Endothelial cell of umbilical vein (primary cell): ENCODE measurements around the gene COA7. TPM values are rescaled to one million over a fixed set of nuclear protein-coding genes. Genes with fewer than 3 reads are reported as not detected.
"Not testable (repeated sequence)": the region's sequence is repeated elsewhere in the genome, so short reads cannot be mapped to it uniquely, and the experiment has no call there.

ENCODE experiments used
- BruUV-seq: library from RNA; stranded (reverse); fragments of 400-500 nt; replicated peaks from 2 replicates; lab custom pipeline; 2021; lab: Mats Ljungman, UMichigan
- CTCF ChIA-PET: fragments of 300-600, 350-600 bp; sonication (Branson Sonifier 250); formaldehyde crosslinking; loops from one replicate; lab custom pipeline; 2021; ENCODE audit warnings: antibody characterized with exemption, inconsistent platforms; lab: Charles Lee
- POLR2A ChIA-PET: fragments of 300-600, 350-600 bp; sonication (Branson Sonifier 250); formaldehyde crosslinking; loops from one replicate; lab custom pipeline; 2021; ENCODE audit warnings: antibody characterized with exemption, inconsistent platforms; lab: Charles Lee
- DNase-seq: peaks from one replicate; pipeline ENCODE4 v3.0.0-alpha.2; 2011; ENCODE audit warnings: low read depth, low spot score
- FAIRE-seq: peaks from 2 replicates; lab custom pipeline; 2011; peaks lifted over from hg19 to GRCh38; lab: Jason Lieb, UNC
- H2AFZ ChIP-seq: 2 replicates; pipeline ENCODE4 v1.6.0; 2012; ENCODE audit warnings: low read depth, low read length, control low read depth, inconsistent platforms
- H3K27ac ChIP-seq: 2 replicates; pipeline ENCODE4 v1.5.1; 2011; ENCODE audit warnings: low read depth, mild to moderate bottlenecking, control low read depth, low read length, moderate library complexity; ENCODE audit not compliant: insufficient read depth
- H3K27me3 ChIP-seq, 2 experiments: 2 replicates each; pipeline versions ENCODE4 v1.6.0 to v1.6.1; 2011; ENCODE audit warnings: low read length in 2 of 2, mixed read lengths in 1 of 2; ENCODE audit not compliant: control insufficient read depth in 2 of 2, insufficient read depth in 2 of 2
- H3K36me3 ChIP-seq, 2 experiments: 2 replicates in 1 of 2; 3 replicates in 1 of 2; pipeline ENCODE4 v1.5.1; 2011; ENCODE audit warnings: low read length in 2 of 2, mild to moderate bottlenecking in 1 of 2, moderate library complexity in 1 of 2; ENCODE audit not compliant: control insufficient read depth in 2 of 2, insufficient read depth in 2 of 2; ENCODE audit errors: extremely low read depth in 1 of 2
- H3K4me1 ChIP-seq: 3 replicates; pipeline ENCODE4 v1.5.1; 2011; ENCODE audit warnings: mild to moderate bottlenecking, low read length; ENCODE audit not compliant: control insufficient read depth, insufficient read depth; ENCODE audit errors: extremely low read depth
- H3K4me2 ChIP-seq: 2 replicates; pipeline ENCODE4 v1.6.1; 2011; ENCODE audit warnings: low read length, control low read depth, mixed read lengths; ENCODE audit not compliant: insufficient read depth
- H3K4me3 ChIP-seq, 3 experiments: fragments of 200-600 bp in 1 of 3; sonication (generic), shearing (Covaris generic) in 1 of 3; replicated peaks in 1 of 3; 2 replicates each; pipeline ENCODE4 v1.5.1; 2011 to 2016; ENCODE audit warnings: control low read depth in 3 of 3, low read length in 3 of 3, mild to moderate bottlenecking in 2 of 3, inconsistent platforms in 1 of 3, low read depth in 1 of 3, moderate library complexity in 1 of 3; ENCODE audit not compliant: insufficient read depth in 1 of 3
- H3K79me2 ChIP-seq: 2 replicates; pipeline ENCODE4 v1.6.0; 2012; ENCODE audit warnings: low read length, inconsistent platforms; ENCODE audit not compliant: control insufficient read depth, insufficient read depth
- H3K9ac ChIP-seq: replicated peaks from 2 replicates; pipeline ENCODE3; 2011; ENCODE audit warnings: low read length, control low read depth; ENCODE audit not compliant: insufficient read depth; ENCODE audit errors: extremely low read depth
- H3K9me1 ChIP-seq: replicated peaks from 3 replicates; pipeline ENCODE4 v1.6.0; 2011; ENCODE audit warnings: mild to moderate bottlenecking, low read length; ENCODE audit not compliant: control insufficient read depth, insufficient read depth; ENCODE audit errors: extremely low read depth
- H3K9me3 ChIP-seq: replicated peaks from 2 replicates; pipeline ENCODE4 v1.5.1; 2012; ENCODE audit warnings: low read length, inconsistent platforms; ENCODE audit not compliant: control insufficient read depth, insufficient read depth
- H4K20me1 ChIP-seq: replicated peaks from 2 replicates; pipeline ENCODE3; 2011; ENCODE audit warnings: mild to moderate bottlenecking, low read length; ENCODE audit not compliant: control insufficient read depth, insufficient read depth; ENCODE audit errors: extremely low read depth
- FOS ChIP-seq: IDR thresholded peaks from 2 replicates; pipeline ENCODE4 v1.6.1; 2011; ENCODE audit warnings: mild to moderate bottlenecking, low read length, moderate library complexity, borderline replicate concordance; ENCODE audit not compliant: insufficient read depth
- dilution Hi-C: fragments of 300-500 bp; cut with MboI; formaldehyde crosslinking; loops from one replicate; pipeline ENCODE4 v1.15.0; 2019; ENCODE audit warnings: low sequenced_read_pairs; ENCODE audit not compliant: extremely low pct_ligation_motif_present
- intact Hi-C: fragments of 100-400 bp; cut with micrococcal nuclease; formaldehyde crosslinking; loops from one replicate; pipeline ENCODE4 v1.10.0; 2022
- polyA plus RNA-seq, 4 experiments: library from polyadenylated mRNA; depleted of rRNA in 3 of 4; stranded (reverse) in 3 of 4; unstranded in 1 of 4; fragments of >200 nt; gene quantifications; 2 replicates each; pipeline versions ENCODE4 v1.2.1 to v1.2.3, GENCODE V29; 2011 to 2012; ENCODE audit warnings: missing spikeins in 1 of 4
- total RNA-seq: library from RNA; stranded (reverse); gene quantifications from 2 replicates; pipeline ENCODE4 v1.2.3, GENCODE V29; 2021

Gene COA7
- total and polyA plus RNA-seq, 2 donors (not counting 3 experiments of a cell fraction or from before 2014, with no cell fraction given) = 11.7 to 28.6 TPM

DNA sequence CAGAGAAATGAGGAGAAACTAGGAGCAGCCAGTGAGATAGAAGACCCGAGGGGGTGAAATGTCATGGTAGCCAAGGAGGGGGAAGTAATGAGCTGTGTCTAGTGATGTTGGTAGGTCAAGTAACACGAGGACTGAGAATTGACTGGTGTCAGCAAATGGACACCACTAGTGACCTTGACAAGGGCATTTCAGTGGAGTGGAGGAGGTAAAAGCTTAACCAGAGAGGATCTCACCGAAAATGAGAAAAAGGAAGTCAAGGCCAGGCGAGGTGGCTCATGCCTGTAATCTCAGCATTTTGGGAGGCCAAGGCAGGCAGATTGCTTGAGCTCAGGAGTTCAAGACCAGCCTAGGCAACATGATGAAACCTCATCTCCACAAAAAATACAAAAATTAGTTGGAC, 25.1 kb upstream of the COA7 start:
- Histone ChIP-seq H3K79me2 (peaks cover 16% of the 10 kb centered on the region), H3K27me3 (peaks cover 0 to 5% of the 10 kb centered on the region in 2 experiments), H3K36me3 (no peaks in the 10 kb centered on the region), H4K20me1 (no peaks in the 10 kb centered on the region), H3K9me3 (no peaks in the 10 kb centered on the region), H3K4me3 (no peak overlapping the region), H3K4me2 (no peak overlapping the region), H3K9ac (no peak overlapping the region), H3K4me1 (peaks cover 3% of the 10 kb centered on the region), H2AFZ (no peak overlapping the region), H3K9me1 (no peaks in the 10 kb centered on the region), H3K27ac (no peak overlapping the region)
- dilution Hi-C loops (no loop called here), intact Hi-C loops (no loop called here)
- no peak for FAIRE-seq
- CTCF ChIA-PET = interaction anchor here (1.0 to 1.1 kb wide), 2 partner anchors 22 to 25 kb away, joined by 3 read pairs; no protein-coding TSS in a partner anchor
- no peak for DNase-seq
- TF ChIP-seq FOS = no peak
- no TSS peak for BruUV-seq
- POLR2A ChIA-PET = no interaction called here

DNA sequence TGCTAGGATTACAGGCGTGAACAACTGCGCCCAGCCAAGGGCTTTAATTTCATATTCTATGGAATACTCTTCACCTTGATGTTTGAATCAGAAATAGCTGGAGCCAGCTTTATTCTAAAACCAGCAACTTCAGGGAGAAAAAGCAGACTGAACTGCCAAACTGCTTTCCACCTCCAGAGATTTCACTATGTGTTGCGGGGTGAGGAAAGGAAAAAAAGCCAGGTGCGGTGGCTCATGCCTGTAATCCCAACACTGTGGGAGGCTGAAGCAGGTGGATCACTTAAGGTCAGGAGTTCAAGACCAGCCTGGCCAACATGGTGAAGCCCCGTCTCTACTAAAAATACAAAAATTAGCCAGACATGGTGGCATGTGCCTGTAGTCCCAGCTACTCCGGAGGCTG, 17.1 kb upstream of the COA7 start:
- FAIRE-seq, H3K4me3 ChIP-seq, H4K20me1 ChIP-seq, H3K4me1 ChIP-seq, H3K79me2 ChIP-seq, H3K4me2 ChIP-seq, H3K9me3 ChIP-seq, dilution Hi-C loops, H3K36me3 ChIP-seq, H2AFZ ChIP-seq, H3K9ac ChIP-seq, BruUV-seq, H3K27me3 ChIP-seq, DNase-seq, H3K9me1 ChIP-seq, intact Hi-C loops, H3K27ac ChIP-seq: not testable (repeated sequence)
- ChIA-PET POLR2A (interaction anchor here (0.6 kb wide), 1 partner anchor 73 kb away, joined by 5 read pairs; no protein-coding TSS in a partner anchor), CTCF (interaction anchor here (1.2 kb wide), 1 partner anchor 35 kb away, joined by 3 read pairs; no protein-coding TSS in a partner anchor)
